ENCODE results near the gene ZNF605. TPM values are rescaled to one million over a fixed set of nuclear protein-coding genes. Genes with fewer than 3 reads are reported as not detected.

Gene ZNF605
- polyA plus RNA-seq, 1 donor from 2014 or later = 22.6 TPM

- Histone ChIP-seq H3K9me3 (ENCODE audit: low read length) (peaks cover 40% of the 10 kb centered on the region), H3K79me2 (replicated peaks; ENCODE audit: insufficient read depth, low read length) (peaks cover 4% of the 10 kb centered on the region)
Measured at GRCh38 chr12:132951649-132952048, 4.5 kb downstream of the ZNF605 start.

GRCh38 chr12:132950844-132951535 lies 5.1 kb downstream of the ZNF605 start:
- TF ChIP-seq CTCF (IDR thresholded peaks at IDR 0.05; ENCODE audit: poor library complexity, severe bottlenecking) (no peak), POLR2AphosphoS5 (IDR thresholded peaks at IDR 0.05) (no peak), EZH2 (IDR thresholded peaks at IDR 0.05; ENCODE audit: borderline replicate concordance, insufficient read depth, low read length, poor library complexity, severe bottlenecking) (no peak), REST (IDR thresholded peaks at IDR 0.05; ENCODE audit: borderline replicate concordance) (no peak), MXI1 (conservative IDR thresholded peaks at IDR 0.05; ENCODE audit: poor library complexity, severe bottlenecking) (no peak), EP300 (conservative IDR thresholded peaks at IDR 0.05; ENCODE audit: poor library complexity, severe bottlenecking) (no peak), SMC3 (conservative IDR thresholded peaks at IDR 0.05; ENCODE audit: poor library complexity) (no peak), TAF1 (IDR thresholded peaks at IDR 0.05; ENCODE audit: low read depth) (no peak), RAD21 (conservative IDR thresholded peaks at IDR 0.05) (no peak)
- no peaks in the 10 kb centered on the region for H4K20me1 ChIP-seq (ENCODE audit: insufficient read depth)
- H3F3A ChIP-seq (ENCODE audit: insufficient read depth, low read length, poor library complexity, severe bottlenecking) = no peaks in the 10 kb centered on the region
- no peaks in the 10 kb centered on the region for H3K9me2 ChIP-seq (ENCODE audit: insufficient read depth, low read length)
- H3K9ac ChIP-seq (ENCODE audit: low read length) = no peak overlapping the region
- no peak overlapping the region for H3K27ac ChIP-seq (ENCODE audit: low read length)
- H2AFZ ChIP-seq (ENCODE audit: low read depth, low read length) = no peak overlapping the region
- H3K36me3 ChIP-seq (ENCODE audit: insufficient read depth, low read length) = peaks cover 5% of the 10 kb centered on the region
- H3K9me3 ChIP-seq (ENCODE audit: low read length) = peaks cover 47% of the 10 kb centered on the region
- H3K4me2 ChIP-seq (ENCODE audit: low read length) = no peak overlapping the region
- no peaks in the 10 kb centered on the region for H3K27me3 ChIP-seq (ENCODE audit: insufficient read depth, low read depth, low read length)
- no peak overlapping the region for H3K4me3 ChIP-seq (ENCODE audit: low read length)
- H3K79me2 ChIP-seq (replicated peaks; ENCODE audit: insufficient read depth, low read length) = no peaks in the 10 kb centered on the region

More at GRCh38 chr12:132951649-132952048, 4.5 kb downstream of the ZNF605 start:
- peaks cover 5% of the 10 kb centered on the region for H3K36me3 ChIP-seq (ENCODE audit: insufficient read depth, low read length)
- H3K9me2 ChIP-seq (ENCODE audit: insufficient read depth, low read length) = no peaks in the 10 kb centered on the region
- H3K27ac ChIP-seq (ENCODE audit: low read length) = no peak overlapping the region
- no peaks in the 10 kb centered on the region for H3F3A ChIP-seq (ENCODE audit: insufficient read depth, low read length, poor library complexity, severe bottlenecking)
- no peaks in the 10 kb centered on the region for H4K20me1 ChIP-seq (ENCODE audit: insufficient read depth)
- no peak overlapping the region for H3K4me3 ChIP-seq (ENCODE audit: low read length)
- no peak overlapping the region for H3K4me2 ChIP-seq (ENCODE audit: low read length)
- H2AFZ ChIP-seq (ENCODE audit: low read depth, low read length) = no peak overlapping the region
- no peaks in the 10 kb centered on the region for H3K27me3 ChIP-seq (ENCODE audit: insufficient read depth, low read depth, low read length)
- TF ChIP-seq EP300 (conservative IDR thresholded peaks at IDR 0.05; ENCODE audit: poor library complexity, severe bottlenecking) = no peak
- TF ChIP-seq EZH2 (IDR thresholded peaks at IDR 0.05; ENCODE audit: borderline replicate concordance, insufficient read depth, low read length, poor library complexity, severe bottlenecking) = no peak
- no peak for TF ChIP-seq REST (IDR thresholded peaks at IDR 0.05; ENCODE audit: borderline replicate concordance)
- TF ChIP-seq RAD21 (conservative IDR thresholded peaks at IDR 0.05) = no peak
- TF ChIP-seq SMC3 (conservative IDR thresholded peaks at IDR 0.05; ENCODE audit: poor library complexity) = no peak
- H3K9ac ChIP-seq (ENCODE audit: low read length) = no peak overlapping the region
